SK-N-SH treated with all-trans-retinoic acid at 6 μM for 48 hours (cell line): ENCODE data around the gene GRK1.

Experiments
- ATAC-seq: fragments of 200-7000 bp; cut with Tn5 transposase; 3 replicates; pipeline ENCODE4 v1.9.1; 2020; ENCODE audit warnings: mild to moderate bottlenecking, moderate library complexity
- CREB5 ChIP-seq: fragments of 250-450 bp; sonication (Bioruptor Pico); IDR thresholded peaks from 2 replicates; pipeline ENCODE4 v1.5.1; 2020; ENCODE audit warnings: low read depth, mild to moderate bottlenecking, moderate library complexity
- CSRNP3 ChIP-seq: fragments of 250-450 bp; sonication (Bioruptor Pico); IDR thresholded peaks from 2 replicates; pipeline ENCODE4 v1.5.1; 2021; ENCODE audit warnings: mild to moderate bottlenecking, moderate library complexity
- ESRRG ChIP-seq: fragments of 250-450 bp; sonication (Bioruptor Pico); IDR thresholded peaks from 2 replicates; pipeline ENCODE4 v1.6.1; 2021; ENCODE audit warnings: mild to moderate bottlenecking
- GLIS3 ChIP-seq: fragments of 250-450 bp; sonication (Bioruptor Pico); IDR thresholded peaks from 2 replicates; pipeline ENCODE4 v1.5.0; 2020; ENCODE audit warnings: mild to moderate bottlenecking, moderate library complexity
- ISL1 ChIP-seq: fragments of 250-450 bp; sonication (Bioruptor Pico); IDR thresholded peaks from 2 replicates; pipeline ENCODE4 v2.1.2; 2022; ENCODE audit warnings: mild to moderate bottlenecking, moderate library complexity
- OSR1 ChIP-seq: fragments of 250-450 bp; sonication (Bioruptor Pico); IDR thresholded peaks from 2 replicates; pipeline ENCODE4 v1.8.0; 2022; ENCODE audit warnings: moderate library complexity, mild to moderate bottlenecking, inconsistent platforms
- PATZ1 ChIP-seq: fragments of 250-450 bp; sonication (Bioruptor Pico); IDR thresholded peaks from 2 replicates; pipeline ENCODE4 v1.8.0; 2020; ENCODE audit warnings: mild to moderate bottlenecking, moderate library complexity, borderline replicate concordance
- POU6F1 ChIP-seq: fragments of 250-450 bp; sonication (Bioruptor Pico); IDR thresholded peaks from 2 replicates; pipeline ENCODE4 v1.8.0; 2021; ENCODE audit warnings: low read depth, mild to moderate bottlenecking, moderate library complexity, borderline replicate concordance
- PPARA ChIP-seq: fragments of 250-450 bp; sonication (Bioruptor Pico); IDR thresholded peaks from 2 replicates; pipeline ENCODE4 v1.5.0; 2020; ENCODE audit warnings: mild to moderate bottlenecking, borderline replicate concordance
- RARB ChIP-seq: fragments of 250-450 bp; sonication (Bioruptor Pico); IDR thresholded peaks from 2 replicates; pipeline ENCODE4 v1.8.0; 2021; ENCODE audit warnings: mild to moderate bottlenecking, moderate library complexity
- TOX ChIP-seq: fragments of 250-450 bp; sonication (Bioruptor Pico); IDR thresholded peaks from 2 replicates; pipeline ENCODE4 v1.8.0; 2021; ENCODE audit warnings: mild to moderate bottlenecking, moderate library complexity, borderline replicate concordance
- ZC3H10 ChIP-seq: fragments of 250-450 bp; sonication (Bioruptor Pico); IDR thresholded peaks from 2 replicates; pipeline ENCODE4 v1.5.1; 2021; ENCODE audit warnings: mild to moderate bottlenecking, moderate library complexity
- ZFP3 ChIP-seq: fragments of 250-450 bp; sonication (Bioruptor Pico); IDR thresholded peaks from 2 replicates; pipeline ENCODE4 v1.5.0; 2020; ENCODE audit warnings: mild to moderate bottlenecking, moderate library complexity
- ZFP30 ChIP-seq: fragments of 450-650 bp; formaldehyde crosslinking; IDR thresholded peaks from 2 replicates; pipeline ENCODE4 v1.5.0; 2022; ENCODE audit warnings: mild to moderate bottlenecking, moderate library complexity
- ZNF70 ChIP-seq: fragments of 450-650 bp; formaldehyde crosslinking; IDR thresholded peaks from 2 replicates; pipeline ENCODE4 v1.5.0; 2020; ENCODE audit warnings: mild to moderate bottlenecking, moderate library complexity
- ZNF8 ChIP-seq: fragments of 450-650 bp; formaldehyde crosslinking; IDR thresholded peaks from 2 replicates; pipeline ENCODE4 v1.5.0; 2020; ENCODE audit warnings: mild to moderate bottlenecking, moderate library complexity

The GRK1 gene

GRCh38 chr13:113732176-113732960 lies 65.3 kb downstream of the GRK1 start (continued):
- TF ChIP-seq POU6F1 (CRISPR knock-in tag) (no peak), GLIS3 (CRISPR knock-in tag) (no peak), CSRNP3 (CRISPR knock-in tag) (no peak), TOX (CRISPR knock-in tag) (no peak), PATZ1 (no peak), ZNF8 (CRISPR knock-in tag) (no peak), ZNF70 (CRISPR knock-in tag) (no peak), ZFP3 (CRISPR knock-in tag) (no peak)
- TF ChIP-seq, all 23 proteins: peak for 0

- no peak for TF ChIP-seq OSR1
- no peak for TF ChIP-seq PATZ1
- no peak for TF ChIP-seq ESRRG (CRISPR knock-in tag)
- TF ChIP-seq POU6F1 (CRISPR knock-in tag) = no peak
- TF ChIP-seq RARB = no peak
- TF ChIP-seq ISL1 = no peak
- no peak for TF ChIP-seq TOX (CRISPR knock-in tag)
- TF ChIP-seq CSRNP3 (CRISPR knock-in tag) = no peak
- no peak for TF ChIP-seq ZFP30 (CRISPR knock-in tag)
- ATAC-seq = no peak
These were observed 66.2 kb downstream of the GRK1 start for GRCh38 chr13:113732961-113733950.

GRCh38 chr13:113734099-113734825 lies 67.2 kb downstream of the GRK1 start:
- no peak for ATAC-seq
- no peak for TF ChIP-seq RARB
- TF ChIP-seq TOX (CRISPR knock-in tag) = no peak
- no peak for TF ChIP-seq ZC3H10
- no peak for TF ChIP-seq ESRRG (CRISPR knock-in tag)
- no peak for TF ChIP-seq CREB5 (CRISPR knock-in tag)
- no peak for TF ChIP-seq POU6F1 (CRISPR knock-in tag)
- no peak for TF ChIP-seq ISL1
- no peak for TF ChIP-seq GLIS3 (CRISPR knock-in tag)
- no peak for TF ChIP-seq PATZ1
- TF ChIP-seq PPARA (CRISPR knock-in tag) = no peak
- no peak for TF ChIP-seq ZFP3 (CRISPR knock-in tag)
